Measurements from ENCODE around the gene TP53I13. TPM values are rescaled to one million over a fixed set of nuclear protein-coding genes. Genes with fewer than 3 reads are reported as not detected.

TP53I13 gene
- total RNA-seq, 1 donor from 2014 or later, result 78.8 TPM

DNA sequence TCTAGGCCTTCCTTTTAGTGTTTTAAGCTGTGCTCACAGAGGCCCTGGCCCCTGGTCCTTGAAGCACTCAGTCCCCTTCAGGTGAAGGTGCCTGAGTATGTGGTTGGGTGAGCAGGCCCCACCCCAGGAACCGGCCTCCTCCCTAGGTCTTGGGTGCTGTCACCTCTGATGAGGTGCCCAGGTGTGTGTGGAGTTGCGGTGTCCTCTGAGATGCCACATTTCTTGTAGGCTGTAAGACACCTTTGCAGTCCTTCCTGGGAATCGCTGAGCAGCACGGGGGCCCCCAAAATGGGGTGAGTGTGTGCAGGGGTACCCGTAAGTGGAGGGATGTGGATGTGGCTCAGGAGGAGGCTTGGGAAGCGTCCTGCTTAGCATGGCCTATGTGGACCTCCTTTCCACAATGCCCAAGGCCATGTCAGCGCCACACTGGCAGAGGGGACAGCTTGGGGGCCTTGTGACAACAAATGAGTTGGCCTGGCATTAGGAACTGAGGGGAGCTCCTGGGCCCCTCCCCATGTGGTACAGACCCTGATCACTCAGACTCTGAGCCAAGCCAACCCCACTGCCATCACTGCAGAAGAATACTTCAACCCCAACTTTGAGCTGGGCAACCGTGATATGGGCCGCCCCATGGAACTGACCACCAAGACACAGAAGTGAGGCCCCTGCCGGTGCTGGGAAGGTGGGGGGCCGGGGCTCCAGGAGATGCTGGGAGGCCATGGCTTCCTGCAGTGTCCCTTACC is 43.0 kb downstream of the TP53I13 start:
- TF ChIP-seq, protein P1, sequence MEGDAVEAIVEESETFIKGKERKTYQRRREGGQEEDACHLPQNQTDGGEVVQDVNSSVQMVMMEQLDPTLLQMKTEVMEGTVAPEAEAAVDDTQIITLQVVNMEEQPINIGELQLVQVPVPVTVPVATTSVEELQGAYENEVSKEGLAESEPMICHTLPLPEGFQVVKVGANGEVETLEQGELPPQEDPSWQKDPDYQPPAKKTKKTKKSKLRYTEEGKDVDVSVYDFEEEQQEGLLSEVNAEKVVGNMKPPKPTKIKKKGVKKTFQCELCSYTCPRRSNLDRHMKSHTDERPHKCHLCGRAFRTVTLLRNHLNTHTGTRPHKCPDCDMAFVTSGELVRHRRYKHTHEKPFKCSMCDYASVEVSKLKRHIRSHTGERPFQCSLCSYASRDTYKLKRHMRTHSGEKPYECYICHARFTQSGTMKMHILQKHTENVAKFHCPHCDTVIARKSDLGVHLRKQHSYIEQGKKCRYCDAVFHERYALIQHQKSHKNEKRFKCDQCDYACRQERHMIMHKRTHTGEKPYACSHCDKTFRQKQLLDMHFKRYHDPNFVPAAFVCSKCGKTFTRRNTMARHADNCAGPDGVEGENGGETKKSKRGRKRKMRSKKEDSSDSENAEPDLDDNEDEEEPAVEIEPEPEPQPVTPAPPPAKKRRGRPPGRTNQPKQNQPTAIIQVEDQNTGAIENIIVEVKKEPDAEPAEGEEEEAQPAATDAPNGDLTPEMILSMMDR (conservative IDR thresholded peaks at IDR 0.05; ENCODE audit: low read depth, low read length), result no peak
- no peak overlapping the region for H3K4me3 ChIP-seq (ENCODE audit: low read depth, low read length)
- DNase-seq (ENCODE audit: low read depth), result no peak

- DNase-seq (ENCODE audit: low read depth), result no peak
- TF ChIP-seq, protein P1 (conservative IDR thresholded peaks at IDR 0.05; ENCODE audit: low read depth, low read length), result no peak
- H3K4me3 ChIP-seq (ENCODE audit: low read depth, low read length), result no peak overlapping the region
Observed at GRCh38 chr17:29612094-29612403, 43.5 kb downstream of the TP53I13 start.

DNA sequence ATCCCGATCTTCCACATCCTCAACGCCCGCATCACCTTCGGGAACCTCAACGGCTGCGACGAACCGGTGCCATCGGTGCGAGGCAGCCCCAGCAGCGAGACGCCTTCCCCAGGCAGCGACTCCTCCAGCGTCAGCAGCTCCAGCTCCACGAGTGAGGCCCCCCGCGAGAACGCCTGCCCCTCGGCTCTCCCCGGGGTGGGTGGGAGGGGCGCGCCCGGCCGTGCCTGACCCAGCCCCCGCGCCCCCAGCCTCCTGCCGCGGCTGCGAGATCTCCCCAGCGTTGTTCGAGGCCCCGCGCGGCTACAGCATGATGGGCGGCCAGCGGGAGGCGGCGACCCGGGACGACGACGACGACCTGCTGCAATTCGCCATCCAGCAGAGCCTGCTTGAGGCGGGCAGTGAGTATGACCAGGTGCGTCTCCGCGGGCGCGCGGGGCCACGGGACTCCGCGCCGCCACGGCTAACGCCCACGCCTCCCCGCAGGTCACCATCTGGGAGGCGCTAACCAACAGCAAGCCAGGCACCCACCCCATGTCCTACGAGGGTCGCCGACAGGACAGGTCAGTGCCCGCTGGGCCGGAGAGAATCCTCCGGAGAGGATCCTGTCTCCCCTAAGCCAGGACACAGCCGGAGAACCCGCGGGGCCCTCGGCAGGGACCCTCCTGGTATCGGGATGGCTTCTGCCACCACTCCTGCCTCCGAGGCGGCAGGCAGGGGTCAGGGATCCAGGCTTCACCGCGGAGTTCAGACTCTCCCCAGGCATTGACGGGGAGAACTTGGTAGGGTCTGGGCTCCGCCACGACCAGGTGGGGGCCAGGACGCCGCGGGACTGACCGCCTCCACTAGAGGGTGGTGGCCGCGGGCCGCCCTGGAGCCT is 44.1 kb downstream of the TP53I13 start:
- TF ChIP-seq, protein P1 (conservative IDR thresholded peaks at IDR 0.05; ENCODE audit: low read depth, low read length), result no peak
- no peak for DNase-seq (ENCODE audit: low read depth)
- H3K4me3 ChIP-seq (ENCODE audit: low read depth, low read length), result peak overlapping the region; percentile 33

DNA sequence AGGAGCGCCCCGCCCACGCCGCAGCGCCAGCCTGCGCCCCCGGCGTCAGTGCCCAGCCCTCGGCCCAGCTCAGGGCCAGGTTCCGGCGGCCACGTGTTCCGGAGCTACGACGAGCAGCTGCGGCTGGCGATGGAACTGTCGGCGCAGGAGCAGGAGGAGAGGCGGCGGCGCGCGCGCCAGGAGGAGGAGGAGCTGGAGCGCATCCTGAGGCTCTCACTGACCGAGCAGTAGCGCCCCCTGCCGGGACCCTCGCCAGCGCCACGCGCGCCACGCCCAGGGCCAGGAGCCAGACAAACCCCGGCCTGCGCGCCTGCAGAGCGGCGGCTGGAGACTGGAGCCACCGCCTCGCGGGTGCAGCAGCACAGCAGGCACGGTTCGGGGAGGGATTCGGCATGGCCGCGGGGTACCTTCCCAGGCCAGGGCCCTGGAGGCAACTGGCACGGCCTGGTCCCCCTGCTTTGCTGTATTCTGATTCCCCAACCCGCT is 44.9 kb downstream of the TP53I13 start:
- DNase-seq (ENCODE audit: low read depth), result no peak
- peak overlapping the region; percentile 33 for H3K4me3 ChIP-seq (ENCODE audit: low read depth, low read length)
- TF ChIP-seq, protein P1 (conservative IDR thresholded peaks at IDR 0.05; ENCODE audit: low read depth, low read length), result peak; percentile 74

DNA sequence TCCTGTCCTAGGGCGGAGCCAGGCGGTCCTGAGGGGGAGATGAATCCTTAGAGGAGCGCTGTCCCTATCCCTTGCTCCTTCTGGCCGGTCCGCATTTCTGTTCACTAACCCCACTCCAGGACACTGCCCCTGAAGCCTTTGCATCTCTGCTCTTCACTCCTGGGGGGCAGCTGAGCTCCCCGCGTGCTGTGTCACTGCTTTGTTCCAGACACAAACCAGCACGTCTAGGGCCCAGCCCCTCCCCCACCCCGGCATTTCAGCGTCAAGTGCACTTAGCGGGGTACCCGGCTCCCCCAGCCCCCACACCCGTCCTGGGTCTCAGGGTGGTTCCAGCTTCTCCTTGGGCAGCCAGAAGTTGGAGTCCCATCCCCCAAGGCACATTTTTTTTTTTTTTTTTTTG is 45.4 kb downstream of the TP53I13 start:
- no peak for DNase-seq (ENCODE audit: low read depth)
- peak overlapping the region; percentile 33 for H3K4me3 ChIP-seq (ENCODE audit: low read depth, low read length)
- TF ChIP-seq, protein P1 (conservative IDR thresholded peaks at IDR 0.05; ENCODE audit: low read depth, low read length), result no peak

- no peak overlapping the region for H3K4me3 ChIP-seq (ENCODE audit: low read depth, low read length)
- no peak for DNase-seq (ENCODE audit: low read depth)
- TF ChIP-seq, protein P1 (conservative IDR thresholded peaks at IDR 0.05; ENCODE audit: low read depth, low read length), result no peak
Observed at GRCh38 chr17:29614349-29615047, 46.0 kb downstream of the TP53I13 start.

Data from epithelial cell of proximal tubule (primary cell).